PC-9 (cell line): ENCODE measurements around the gene COL27A1. TPM values are rescaled to one million over a fixed set of nuclear protein-coding genes. Genes with fewer than 3 reads are reported as not detected.

ENCODE experiments used
- BruUV-seq: library from RNA; stranded (reverse); fragments of 400-500 nt; replicated peaks from 2 replicates; lab custom pipeline; 2021; lab: Mats Ljungman, UMichigan
- CTCF ChIA-PET: fragments of 300-600 bp; sonication (Branson Sonifier 250); formaldehyde crosslinking; loops from one replicate; lab custom pipeline; 2022; ENCODE audit warnings: antibody characterized with exemption; lab: Charles Lee
- POLR2A ChIA-PET: fragments of 300-600 bp; sonication (Branson Sonifier 250); formaldehyde crosslinking; loops from one replicate; lab custom pipeline; 2022; ENCODE audit warnings: antibody characterized with exemption; ENCODE audit not compliant: unreplicated experiment; lab: Charles Lee
- DNase-seq, 2 experiments: peaks; one replicate each; pipeline versions ENCODE4 v3.0.0 to v3.0.0-alpha.2; 2015 to 2022; ENCODE audit warnings: mixed read lengths in 1 of 2
- H2AFZ ChIP-seq: fragments of 200-600 bp; sonication (generic); 2 replicates; pipeline ENCODE4 v1.8.1; 2017; ENCODE audit warnings: antibody characterized with exemption
- H3F3A ChIP-seq: fragments of 200-600 bp; sonication (generic); 2 replicates; pipeline ENCODE4 v1.8.1; 2017; ENCODE audit warnings: antibody characterized with exemption, mild to moderate bottlenecking, low read depth; ENCODE audit not compliant: insufficient read depth
- H3K27ac ChIP-seq: fragments of 200-600 bp; sonication (generic); 2 replicates; pipeline ENCODE4 v1.6.1; 2016; ENCODE audit warnings: mixed run types
- H3K27me3 ChIP-seq: fragments of 200-600 bp; sonication (generic); 2 replicates; pipeline ENCODE4 v1.6.1; 2016; ENCODE audit warnings: low read depth, mixed run types; ENCODE audit not compliant: insufficient read depth
- H3K36me3 ChIP-seq: fragments of 200-600 bp; sonication (generic); 2 replicates; pipeline ENCODE4 v1.6.1; 2016; ENCODE audit warnings: low read depth, mixed run types
- H3K4me1 ChIP-seq: fragments of 200-600 bp; sonication (generic); replicated peaks from 2 replicates; pipeline ENCODE4 v1.6.1; 2016; ENCODE audit warnings: mixed run types; ENCODE audit not compliant: insufficient read depth
- H3K4me2 ChIP-seq: fragments of 200-600 bp; sonication (generic); 2 replicates; pipeline ENCODE4 v1.6.1; 2017; ENCODE audit warnings: mixed run types
- H3K4me3 ChIP-seq: fragments of 200-600 bp; sonication (generic); 2 replicates; pipeline ENCODE4 v1.6.1; 2016; ENCODE audit warnings: mixed run types
- H3K79me2 ChIP-seq: fragments of 200-600 bp; sonication (generic); 2 replicates; pipeline ENCODE4 v1.6.1; 2017; ENCODE audit warnings: low read depth, mixed run types
- H3K9me2 ChIP-seq: fragments of 200-600 bp; sonication (generic); 2 replicates; pipeline ENCODE4 v1.8.1; 2017; ENCODE audit warnings: mild to moderate bottlenecking; ENCODE audit not compliant: insufficient read depth
- H3K9me3 ChIP-seq: fragments of 200-600 bp; sonication (generic); 2 replicates; pipeline ENCODE4 v1.8.1; 2016; ENCODE audit warnings: low read depth; ENCODE audit not compliant: insufficient read depth
- H4K20me1 ChIP-seq: fragments of 200-600 bp; sonication (generic); 2 replicates; pipeline ENCODE4 v1.8.1; 2017; ENCODE audit not compliant: insufficient read depth
- EZH2 ChIP-seq: fragments of 200-600 bp; sonication (generic); IDR thresholded peaks from 2 replicates; pipeline ENCODE4 v1.8.0; 2017; ENCODE audit warnings: antibody characterized with exemption, low read depth
- intact Hi-C: fragments of 100-400 bp; cut with micrococcal nuclease; formaldehyde crosslinking; loops from one replicate; pipeline ENCODE4 v1.10.0; 2022; ENCODE audit not compliant: unreplicated experiment
- total RNA-seq: library from RNA; stranded (reverse); gene quantifications from 2 replicates; pipeline ENCODE4 v1.2.3, GENCODE V29; 2021
- TF ChIP-seq, protein P1 (sequence below): fragments of 200-600 bp; sonication (generic); conservative IDR thresholded peaks from 2 replicates; pipeline ENCODE4 v1.6.1; 2017; ENCODE audit warnings: mixed run types, antibody characterized with exemption, mild to moderate bottlenecking, moderate library complexity

The COL27A1 gene
- total RNA-seq, 1 experiment from 2014 or later, result 0.39 TPM

DNA sequence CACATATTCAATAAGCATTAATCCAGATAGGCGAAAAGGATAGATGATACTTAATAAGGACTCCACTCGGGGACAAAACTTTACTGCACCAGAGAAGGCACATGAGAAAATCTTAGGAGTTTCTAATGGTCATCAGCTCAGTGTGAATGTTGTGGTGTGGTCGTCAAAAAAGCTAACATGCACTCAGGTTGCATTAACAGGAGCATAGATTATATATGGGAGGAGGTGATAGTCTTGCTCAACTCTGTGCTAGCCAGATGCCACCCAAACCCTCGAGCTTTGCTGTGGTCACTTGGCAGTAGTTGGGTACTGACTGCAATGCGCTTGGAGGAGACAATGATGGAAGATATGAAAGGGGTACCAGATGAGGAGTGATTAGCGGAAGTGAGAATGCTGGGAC, 8.6 kb upstream of the COL27A1 start:
- DNase-seq, result no peak
- Histone ChIP-seq H3K4me3 (no peak overlapping the region), H3K4me2 (no peak overlapping the region), H3F3A (no peaks in the 10 kb centered on the region), H3K4me1 (no peaks in the 10 kb centered on the region), H2AFZ (no peak overlapping the region), H3K79me2 (no peaks in the 10 kb centered on the region), H3K27me3 (peaks cover 70% of the 10 kb centered on the region), H4K20me1 (no peaks in the 10 kb centered on the region), H3K9me2 (no peaks in the 10 kb centered on the region), H3K9me3 (no peaks in the 10 kb centered on the region), H3K27ac (no peak overlapping the region), H3K36me3 (no peaks in the 10 kb centered on the region)
- BruUV-seq, result no TSS peak
- ChIA-PET CTCF (no interaction called here), POLR2A (interaction anchor here (0.8 kb wide), 1 partner anchor 405 kb away, joined by 3 read pairs; no protein-coding TSS in a partner anchor)
- TF ChIP-seq, protein P1, sequence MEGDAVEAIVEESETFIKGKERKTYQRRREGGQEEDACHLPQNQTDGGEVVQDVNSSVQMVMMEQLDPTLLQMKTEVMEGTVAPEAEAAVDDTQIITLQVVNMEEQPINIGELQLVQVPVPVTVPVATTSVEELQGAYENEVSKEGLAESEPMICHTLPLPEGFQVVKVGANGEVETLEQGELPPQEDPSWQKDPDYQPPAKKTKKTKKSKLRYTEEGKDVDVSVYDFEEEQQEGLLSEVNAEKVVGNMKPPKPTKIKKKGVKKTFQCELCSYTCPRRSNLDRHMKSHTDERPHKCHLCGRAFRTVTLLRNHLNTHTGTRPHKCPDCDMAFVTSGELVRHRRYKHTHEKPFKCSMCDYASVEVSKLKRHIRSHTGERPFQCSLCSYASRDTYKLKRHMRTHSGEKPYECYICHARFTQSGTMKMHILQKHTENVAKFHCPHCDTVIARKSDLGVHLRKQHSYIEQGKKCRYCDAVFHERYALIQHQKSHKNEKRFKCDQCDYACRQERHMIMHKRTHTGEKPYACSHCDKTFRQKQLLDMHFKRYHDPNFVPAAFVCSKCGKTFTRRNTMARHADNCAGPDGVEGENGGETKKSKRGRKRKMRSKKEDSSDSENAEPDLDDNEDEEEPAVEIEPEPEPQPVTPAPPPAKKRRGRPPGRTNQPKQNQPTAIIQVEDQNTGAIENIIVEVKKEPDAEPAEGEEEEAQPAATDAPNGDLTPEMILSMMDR, result no peak
- no peak for TF ChIP-seq EZH2
- intact Hi-C loops, result no loop called here

DNA sequence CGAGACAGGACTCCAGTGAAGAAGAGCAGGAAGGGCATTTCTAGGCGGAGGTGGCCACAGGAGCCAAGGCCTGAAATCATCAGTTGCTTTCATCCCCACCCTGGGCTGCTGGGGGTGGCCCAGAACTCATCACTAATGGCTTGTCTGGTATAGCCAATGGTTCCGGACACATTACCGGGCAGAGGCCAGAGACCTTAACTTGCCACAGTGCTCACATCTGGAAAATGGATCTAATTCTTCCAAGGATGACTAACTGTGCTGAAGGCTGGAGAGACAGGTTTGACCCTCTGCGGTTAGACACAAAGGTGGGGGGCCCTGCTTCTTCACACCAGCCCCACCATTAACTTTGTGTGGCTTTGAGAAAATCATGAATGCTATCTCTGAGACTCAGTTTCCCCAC, 6.2 kb upstream of the COL27A1 start:
- no peaks in the 10 kb centered on the region for H4K20me1 ChIP-seq
- no peaks in the 10 kb centered on the region for H3K36me3 ChIP-seq
- no peaks in the 10 kb centered on the region for H3K4me1 ChIP-seq
- no peaks in the 10 kb centered on the region for H3K9me3 ChIP-seq
- H3K4me3 ChIP-seq, result no peak overlapping the region
- no peaks in the 10 kb centered on the region for H3K9me2 ChIP-seq
- H3K79me2 ChIP-seq, result no peaks in the 10 kb centered on the region
- TF ChIP-seq, protein P1, result no peak
- no peak for TF ChIP-seq EZH2
- ChIA-PET CTCF (no interaction called here), POLR2A (no interaction called here)
- peaks cover 49% of the 10 kb centered on the region for H3K27me3 ChIP-seq
- no peaks in the 10 kb centered on the region for H3F3A ChIP-seq
- H3K4me2 ChIP-seq, result no peak overlapping the region
- DNase-seq, result no peak
- intact Hi-C loops, result no loop called here
- BruUV-seq, result no TSS peak
- H3K27ac ChIP-seq, result no peak overlapping the region
- no peak overlapping the region for H2AFZ ChIP-seq

DNA sequence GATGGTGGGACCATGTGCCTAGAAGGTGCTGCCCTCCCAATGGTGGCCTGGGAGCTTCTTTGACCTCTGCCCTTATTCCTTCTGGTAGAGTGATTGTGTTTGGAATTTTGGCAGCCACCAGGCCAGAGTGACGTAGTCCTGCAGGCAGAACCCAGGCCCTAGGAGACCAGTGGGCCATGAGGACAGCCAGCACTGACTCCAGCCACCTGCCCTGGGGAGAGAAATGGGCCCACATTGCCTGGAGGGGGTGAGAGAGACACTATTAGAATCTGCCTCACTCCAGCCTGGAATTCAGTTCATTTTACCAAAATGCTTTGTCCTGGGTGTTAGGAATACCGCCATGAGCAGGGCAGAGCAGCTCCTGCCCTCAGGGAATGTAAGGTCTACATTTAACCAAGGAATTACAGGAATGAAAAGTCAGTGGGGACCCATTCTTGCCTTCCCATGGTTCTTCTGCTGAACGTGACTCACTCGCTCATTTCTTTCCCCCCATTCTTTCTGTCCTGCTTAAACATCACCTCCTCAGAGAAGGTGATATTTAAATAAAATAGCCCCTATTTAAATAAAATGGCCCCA, 5.5 kb upstream of the COL27A1 start:
- no peaks in the 10 kb centered on the region for H4K20me1 ChIP-seq
- BruUV-seq, result no TSS peak
- DNase-seq, result no peak
- POLR2A ChIA-PET, result no interaction called here
- no peaks in the 10 kb centered on the region for H3K79me2 ChIP-seq
- no peaks in the 10 kb centered on the region for H3K9me3 ChIP-seq
- no peaks in the 10 kb centered on the region for H3K36me3 ChIP-seq
- H3K4me1 ChIP-seq, result no peaks in the 10 kb centered on the region
- H2AFZ ChIP-seq, result no peak overlapping the region
- no peak for TF ChIP-seq EZH2
- TF ChIP-seq, protein P1, result no peak
- peaks cover 42% of the 10 kb centered on the region for H3K27me3 ChIP-seq
- CTCF ChIA-PET, result no interaction called here
- intact Hi-C loops, result no loop called here
- no peak overlapping the region for H3K4me3 ChIP-seq
- H3K9me2 ChIP-seq, result no peaks in the 10 kb centered on the region
- H3F3A ChIP-seq, result no peaks in the 10 kb centered on the region
- H3K27ac ChIP-seq, result no peak overlapping the region
- H3K4me2 ChIP-seq, result no peak overlapping the region
